Hypothalamus (tissue), 51 donors: Measurements from ENCODE around the gene MCL1.
"Not testable (repeated sequence)": the region's sequence is repeated elsewhere in the genome, so short reads cannot be mapped to it uniquely, and the experiment has no call there.

ENCODE experiments used
- DNase-seq, 51 donors: peaks; one replicate each; lab custom pipeline; 2025; lab: John Stamatoyannopoulos, UW

The MCL1 gene

DNA sequence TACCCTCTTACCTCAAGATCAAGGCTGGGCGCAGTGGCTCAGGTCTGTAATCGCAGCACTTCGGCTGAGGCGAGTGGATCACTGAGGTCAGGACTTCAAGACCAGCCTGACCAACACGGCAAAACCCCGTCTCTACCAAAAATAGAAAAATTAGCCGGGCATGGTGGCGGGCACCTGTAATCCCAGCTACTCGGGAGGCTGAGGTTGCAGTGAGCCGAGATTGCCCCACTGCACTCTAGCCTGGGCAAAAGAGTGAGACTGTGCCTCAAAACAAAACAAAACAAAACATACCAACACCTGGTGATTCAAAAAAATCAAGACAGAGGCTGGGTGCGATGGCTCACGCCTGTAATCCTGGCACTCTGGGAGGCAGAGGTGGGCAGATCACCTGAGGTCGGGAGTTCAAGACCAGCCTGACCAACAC is 5.8 kb downstream of the MCL1 start:
- not testable (repeated sequence) for DNase-seq

GRCh38 chr1:150572918-150573647 is 6.3 kb downstream of the MCL1 start:
- no peak for DNase-seq

DNA sequence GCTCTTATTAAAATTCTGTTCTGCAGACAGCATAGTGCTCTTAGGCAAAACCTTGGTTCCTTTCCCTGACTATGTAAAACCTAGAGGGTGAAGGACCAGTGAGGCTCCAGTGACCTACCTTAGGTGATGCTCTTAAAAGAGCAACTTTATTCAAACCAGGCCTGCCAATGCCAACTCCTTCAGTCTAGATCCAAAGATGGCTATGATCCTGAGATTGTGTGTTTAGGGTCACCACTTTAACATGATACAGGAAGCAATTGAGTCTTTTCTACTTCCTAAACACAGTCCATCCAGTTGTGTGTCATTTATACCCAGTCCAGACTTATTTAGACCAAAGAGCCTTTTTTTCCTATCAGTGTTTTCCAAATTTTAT is 10.8 kb downstream of the MCL1 start:
- DNase-seq: no peak

DNA sequence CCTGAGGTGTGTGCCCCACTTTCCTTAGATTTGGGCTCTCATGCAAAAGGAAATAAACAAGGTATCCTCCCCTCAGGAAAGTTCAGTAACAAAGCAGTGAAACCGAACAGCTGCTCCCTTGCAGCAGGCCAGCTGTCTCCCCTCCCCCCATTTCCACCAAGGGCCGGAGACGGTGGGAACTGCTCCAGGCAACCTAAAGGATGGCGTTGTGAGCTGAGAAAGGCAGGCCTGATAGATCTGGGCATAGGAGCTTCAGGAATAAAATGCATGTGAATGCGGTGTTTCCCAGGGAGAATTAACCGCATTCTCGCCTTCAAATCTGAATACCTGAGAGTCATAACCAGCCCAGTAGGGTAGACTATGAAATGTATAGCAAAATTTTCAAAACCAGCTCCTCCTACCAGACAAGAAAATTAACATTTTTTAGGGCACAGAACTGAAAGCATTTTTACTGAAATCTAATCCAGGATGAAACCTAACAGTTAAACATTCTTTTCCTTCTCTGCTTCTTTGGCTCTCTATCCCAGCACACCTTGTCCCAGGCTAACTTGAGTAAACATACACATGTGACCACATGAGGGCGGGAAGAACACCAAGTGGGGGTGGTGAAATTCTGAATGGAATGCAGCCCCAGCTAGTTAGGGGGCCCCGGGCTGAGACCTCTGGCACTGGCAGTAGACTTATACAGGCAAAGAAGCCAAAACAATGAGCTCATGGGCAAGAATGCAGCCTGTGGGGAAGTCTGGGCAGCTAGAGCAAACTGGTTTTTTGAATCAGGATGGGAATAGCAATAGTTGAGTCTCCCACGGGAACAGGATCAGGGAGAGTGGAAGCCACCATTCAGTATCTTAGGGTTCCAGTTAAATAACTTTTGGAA is 11.5 kb downstream of the MCL1 start:
- DNase-seq: peak in 34 of 51 donors; percentile 19 to 87 (median 61)

DNA sequence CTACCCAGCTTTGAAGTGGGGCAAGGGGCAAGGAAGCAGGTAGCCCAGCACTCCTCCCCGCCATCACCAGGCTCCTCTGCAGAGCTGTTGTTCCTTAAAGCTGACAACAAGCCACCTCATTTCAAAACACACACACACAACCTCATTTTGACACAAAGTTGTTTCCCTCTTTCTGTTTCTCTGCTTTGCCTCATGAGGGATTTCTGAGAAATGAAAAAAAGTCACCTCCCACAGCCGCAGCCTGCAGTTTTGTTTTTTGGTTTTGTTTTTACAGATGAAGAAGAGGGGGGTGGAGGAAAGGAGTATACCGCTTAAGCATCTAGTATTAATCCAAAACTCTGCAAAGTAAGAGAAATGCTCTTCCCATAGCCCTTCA is 12.1 kb downstream of the MCL1 start:
- DNase-seq: no peak

DNA sequence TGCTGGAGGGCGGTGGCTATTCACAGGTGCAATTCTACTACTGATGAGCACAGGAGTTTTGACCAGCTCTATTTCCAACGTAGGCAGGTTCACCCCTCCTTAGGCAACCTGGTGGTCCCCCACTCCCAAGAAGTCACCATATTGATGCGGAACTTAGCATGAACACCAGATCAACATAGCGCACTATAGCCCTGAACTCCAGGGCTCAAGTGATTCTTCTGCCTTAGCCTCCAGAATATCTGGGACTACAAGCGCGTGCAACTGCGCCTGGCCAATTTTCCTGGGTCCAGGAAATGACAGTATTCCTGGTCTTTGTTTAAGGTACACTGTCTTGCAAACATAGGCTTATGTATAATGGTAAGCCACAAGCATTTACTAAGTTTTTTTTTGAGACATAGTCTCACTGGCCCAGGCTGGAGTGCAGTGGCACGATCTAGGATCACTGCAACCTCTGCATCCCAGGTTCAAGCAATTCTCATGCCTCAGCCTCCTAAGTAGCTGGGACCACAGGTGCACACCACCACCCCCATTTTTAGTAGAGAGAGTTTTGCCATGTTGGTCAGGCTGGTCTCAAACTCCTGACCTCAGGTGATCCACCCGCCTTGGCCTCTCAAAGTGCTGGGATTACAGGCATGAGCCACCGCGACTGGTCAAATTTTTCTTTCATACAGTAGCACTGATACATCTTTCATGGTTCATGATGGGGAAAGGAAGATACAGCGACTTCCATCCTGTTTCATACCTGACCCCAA is 12.6 kb downstream of the MCL1 start:
- no peak for DNase-seq

- not testable (repeated sequence) for DNase-seq
Observed at GRCh38 chr1:150565240-150565991, 14.0 kb downstream of the MCL1 start.

- DNase-seq: no peak
Observed at GRCh38 chr1:150564051-150564991, 15.1 kb downstream of the MCL1 start.

DNA sequence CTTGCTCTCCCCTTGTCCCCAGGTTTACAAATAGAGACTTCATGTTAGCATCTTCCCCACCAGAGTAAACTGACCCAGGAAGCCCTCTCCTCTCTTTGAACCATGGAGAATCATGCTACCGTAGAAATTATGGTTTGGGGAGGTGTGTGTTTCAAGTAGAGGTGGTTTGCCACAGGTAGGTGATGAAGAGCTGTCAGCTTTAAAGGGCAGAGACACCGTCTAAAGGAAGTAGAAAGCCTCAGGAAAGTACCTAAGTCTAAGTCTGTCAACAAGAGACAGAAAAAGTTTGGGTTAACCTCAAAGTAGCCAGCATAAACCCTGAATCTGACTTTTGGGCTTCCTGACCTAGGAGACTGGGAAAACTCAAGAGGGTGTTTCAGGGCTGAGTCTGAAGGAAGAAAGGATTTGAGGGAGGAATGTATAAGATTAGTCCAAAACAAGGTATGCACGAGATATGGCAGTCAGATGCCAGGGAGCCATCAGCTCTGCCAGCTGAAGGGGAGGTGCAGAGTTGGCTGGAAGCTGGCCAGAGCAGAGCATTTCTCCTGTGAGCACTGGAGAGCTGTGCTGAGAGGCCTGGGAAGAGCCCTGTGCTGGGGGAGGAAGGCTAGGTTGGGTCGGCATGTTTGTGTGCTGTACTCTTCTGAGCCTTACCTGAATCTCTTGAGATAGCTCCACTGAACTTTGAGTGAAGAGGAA is 15.9 kb downstream of the MCL1 start:
- DNase-seq: peak in 1 of 51 donors; percentile 15

DNA sequence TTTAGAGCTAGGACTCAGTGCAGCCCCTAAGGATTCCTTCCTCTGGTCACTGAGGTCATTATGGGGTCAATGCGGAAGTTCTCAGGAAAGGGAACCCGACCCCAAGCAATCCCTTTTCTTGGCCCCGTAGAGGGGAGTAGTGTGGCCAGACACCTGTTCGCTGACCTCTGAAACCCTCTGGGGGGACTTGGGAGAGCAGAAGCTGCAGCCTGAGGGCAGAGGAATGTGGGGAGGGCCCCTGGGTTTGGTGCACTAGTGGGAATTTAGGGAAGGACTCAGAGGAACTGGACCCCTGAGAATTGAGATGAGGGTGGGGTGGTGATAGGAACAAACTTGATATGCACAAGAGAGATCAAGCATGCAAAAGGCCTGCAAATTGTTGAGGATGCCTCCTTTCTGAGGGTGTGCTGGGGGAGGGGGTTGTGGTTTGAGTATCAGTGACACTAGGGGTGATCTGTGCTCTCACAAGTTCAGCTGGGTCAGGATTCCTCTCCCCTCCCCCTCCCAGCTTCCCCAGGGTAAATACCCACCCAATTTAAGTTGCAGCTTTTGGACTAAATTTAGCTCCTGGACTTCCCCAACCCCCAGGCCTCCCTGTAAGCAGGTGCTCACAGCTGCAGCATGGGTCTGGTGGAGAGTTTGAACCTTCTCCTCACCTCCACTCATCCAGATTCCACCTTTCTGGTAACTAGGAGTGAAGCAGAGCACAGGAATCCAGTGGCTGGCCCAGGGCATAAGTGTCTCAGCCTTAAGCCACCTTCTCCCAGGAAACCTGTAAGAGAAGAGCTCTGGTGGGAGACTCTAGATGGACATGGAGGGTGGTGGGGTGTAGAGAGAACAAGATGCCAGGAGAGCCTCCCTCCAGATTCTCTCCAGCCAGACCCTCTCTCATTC is 16.7 kb downstream of the MCL1 start:
- peak in 1 of 51 donors; percentile 47 for DNase-seq

DNA sequence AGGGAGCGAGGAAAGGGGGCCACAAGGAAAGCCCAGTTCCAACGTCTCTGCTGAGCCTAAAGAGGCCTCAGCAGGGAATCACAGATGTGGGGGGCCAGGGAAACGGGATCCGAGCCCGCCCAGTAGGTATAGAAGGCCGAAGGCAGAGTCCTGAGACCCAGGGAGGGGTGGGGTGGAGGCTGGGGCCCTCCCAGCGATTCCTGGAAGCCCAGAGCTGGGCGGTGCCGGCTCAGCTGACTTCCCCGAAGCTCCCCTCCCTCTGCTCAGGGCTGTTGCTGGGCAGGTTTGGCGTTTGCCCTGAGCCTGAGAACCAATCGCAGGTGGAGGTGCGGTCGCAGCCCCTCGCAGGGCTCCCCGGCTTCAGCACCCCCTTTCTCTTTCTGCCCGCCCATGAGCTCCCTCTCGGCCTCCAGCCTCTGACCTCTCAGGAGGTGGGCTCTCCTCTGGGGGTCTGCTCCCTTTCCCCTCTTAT is 17.4 kb downstream of the MCL1 start:
- DNase-seq: peak in 47 of 51 donors; percentile 26 to 88 (median 62)

- peak in 50 of 51 donors; percentile 54 to 95 (median 81) for DNase-seq
Observed at GRCh38 chr1:150561254-150561973, 18.0 kb downstream of the MCL1 start.

DNA sequence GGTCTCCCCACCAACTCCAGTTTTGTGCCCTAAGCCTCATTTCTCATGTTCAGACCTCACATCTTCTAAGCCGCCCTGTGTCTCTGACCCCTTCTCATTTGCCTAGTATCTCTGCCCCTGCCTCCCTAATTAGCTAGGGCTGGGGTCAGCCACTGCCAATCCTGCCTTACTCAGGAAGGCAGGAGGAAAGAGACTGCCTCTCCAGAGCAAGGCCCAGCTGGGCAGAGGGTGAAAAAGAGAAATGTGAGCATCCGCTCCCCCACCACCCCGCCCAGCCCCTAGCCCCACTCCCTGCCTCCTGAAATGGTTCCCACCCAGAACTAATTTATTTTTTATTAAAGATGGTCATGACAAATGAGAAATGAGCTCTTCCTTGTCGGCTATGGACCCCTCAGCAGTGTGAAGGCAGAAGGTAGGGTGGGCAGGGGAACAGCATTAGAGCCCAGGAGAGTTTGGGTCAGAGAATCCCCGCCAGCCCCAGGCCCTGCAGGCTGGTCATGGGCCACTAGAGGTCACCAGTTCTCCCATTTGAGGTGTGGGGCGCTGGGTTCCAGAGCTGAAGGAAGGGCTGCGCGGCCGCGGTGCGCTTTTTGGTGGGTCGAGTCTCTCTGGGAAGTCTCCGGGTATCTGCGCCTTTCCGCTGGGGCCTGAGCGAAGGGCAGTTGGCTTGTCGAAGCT is 18.7 kb downstream of the MCL1 start:
- DNase-seq: peak in 47 of 51 donors; percentile 47 to 91 (median 78)

GRCh38 chr1:150560011-150560438 is 19.4 kb downstream of the MCL1 start:
- peak in 37 of 51 donors; percentile 8 to 73 (median 33) for DNase-seq

DNA sequence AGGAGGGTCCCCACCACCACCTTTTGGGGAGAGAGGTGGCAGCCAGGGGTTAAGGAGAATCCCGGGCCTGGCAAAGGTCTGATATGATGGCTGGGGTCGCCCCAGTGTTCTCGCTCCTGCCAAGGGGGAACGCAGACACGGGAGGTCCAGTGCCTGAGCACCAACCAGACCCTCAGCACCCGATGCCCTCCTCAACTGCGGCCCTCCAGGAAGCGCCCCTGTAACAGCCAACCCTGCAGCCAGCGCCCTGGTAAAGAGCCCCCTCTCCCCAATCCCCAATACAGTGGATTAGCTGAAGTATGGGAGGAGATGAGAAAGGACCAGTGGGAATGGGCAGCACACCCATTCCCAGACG is 19.8 kb downstream of the MCL1 start:
- DNase-seq: no peak
